Ovary (tissue), 10 donors: ENCODE measurements around the gene TRIM13. TPM values are rescaled to one million over a fixed set of nuclear protein-coding genes. Genes with fewer than 3 reads are reported as not detected.
"Not testable (repeated sequence)": the region's sequence is repeated elsewhere in the genome, so short reads cannot be mapped to it uniquely, and the experiment has no call there.

Experiments
- DNase-seq, 5 donors: peaks; one replicate each; pipeline ENCODE4 v3.0.0-alpha.2; 2019 to 2020
- H3K27ac ChIP-seq, 2 donors: fragments of 200-600 bp; one replicate each; pipeline versions ENCODE4 v1.5.1 to v1.8.0; 2019 to 2022
- H3K27me3 ChIP-seq: fragments of 200-600 bp; one replicate; pipeline ENCODE4 v1.8.0; 2022
- H3K36me3 ChIP-seq: fragments of 200-600 bp; sonication (generic); one replicate; pipeline ENCODE4 v1.5.1; 2019
- H3K4me1 ChIP-seq: one replicate; pipeline ENCODE4 v1.8.1; 2013; ENCODE audit warnings: mild to moderate bottlenecking, moderate library complexity; ENCODE audit not compliant: insufficient read depth
- H3K4me3 ChIP-seq: fragments of 200-600 bp; sonication (generic); one replicate; pipeline ENCODE4 v1.5.1; 2017
- H3K9me3 ChIP-seq, 2 donors: fragments of 200-600 bp in 1 of 2; sonication (generic) in 1 of 2; one replicate each; pipeline versions ENCODE4 v1.5.1 to v1.8.1; 2013 to 2019; ENCODE audit warnings: mild to moderate bottlenecking in 1 of 2, moderate library complexity in 1 of 2
- CTCF ChIP-seq, 3 donors: fragments of 450-650 bp in 2 of 3; fragments of 200-600 bp in 1 of 3; IDR thresholded peaks; one replicate each; pipeline versions ENCODE4 v1.5.1 to v1.8.0; 2016 to 2022; ENCODE audit warnings: antibody characterized with exemption in 3 of 3, mild to moderate bottlenecking in 1 of 3
- EP300 ChIP-seq: sonication (generic); formaldehyde crosslinking; IDR thresholded peaks from one replicate; pipeline ENCODE4 v1.6.1; 2017; ENCODE audit warnings: antibody characterized with exemption
- POLR2A ChIP-seq: fragments of 450-650 bp; IDR thresholded peaks from one replicate; pipeline ENCODE4 v1.6.1; 2017; ENCODE audit warnings: antibody characterized with exemption, mild to moderate bottlenecking, moderate library complexity
- WGBS, 3 donors: extraction: QIAGEN DNeasy Blood & Tissue Kit in 1 of 3; methylation state at CpG; one replicate each; pipeline versions ENCODE4 v1.1.5 to v1.1.7; 2013 to 2017; 5-methylcytosine and 5-hydroxymethylcytosine counted together
- intact Hi-C, 4 donors: fragments of 100-400 bp; cut with DNase I; formaldehyde crosslinking; loops; one replicate each; pipeline versions ENCODE4 v1.11.0 to v1.15.1; 2022 to 2023
- long read RNA-seq, 3 donors: library from polyadenylated mRNA in 2 of 3; unstranded in 2 of 3; transcript quantifications; one replicate each; pipeline ENCODE4 v2.0.0 and lab custom pipeline, GENCODE V29; 2021 to 2026
- polyA plus RNA-seq, 2 donors: library from polyadenylated mRNA; stranded (reverse); fragments of 200-250 nt in 1 of 2; fragments of 350-450 nt in 1 of 2; fragmentation: Illumina TruSeq in 1 of 2; extraction: RNeasy Lipid Tissue Mini Kit (QIAGEN cat#74804) in 1 of 2; gene quantifications; one replicate each; pipeline ENCODE4 v1.2.3, GENCODE V29; 2013 to 2014
- total RNA-seq, 7 donors: library from RNA; depleted of rRNA in 2 of 7; stranded (reverse); fragments of >200 nt in 2 of 7; fragmentation: NEBNext Ultra II Directional in 3 of 7; extraction: Animal tissue kit (Norgen Biotek cat#: 25700) in 3 of 7; gene quantifications; one replicate each; pipeline versions ENCODE4 v1.1.0 to v1.2.4, GENCODE V29; 2016 to 2023
- donor health status: DM: no; HTN: no; CAD: no; lungs with moderate emphysema.
- donor health status: DM: no; HTN: no; CAD: no.
- donor health status: Bipolar disorder and iron deficiency.
- donor health status: DM: yes; HTN: yes; CAD: no.
- donor health status: DM: no; HTN: no; CAD: no.
- donor health status: DM: yes; HTN: yes; CAD: no.

The TRIM13 gene
- total RNA-seq = 10 to 100 TPM; 14.5 to 27.9 (median 25.5) TPM
- 10 to 100 TPM; 20.1 to 23.6 TPM for polyA plus RNA-seq
- long read RNA-seq, donor 1, full-length matches to known transcripts = 61 of 74 reads
- long read RNA-seq, donor 1, partial matches to known transcripts = 0 of 74 reads
- long read RNA-seq, donor 1, other reads (novel, unspliced or antisense) = 13 of 74 reads
- long read RNA-seq, donor 2, full-length matches to known transcripts = 25 of 34 reads
- long read RNA-seq, donor 2, partial matches to known transcripts = 9 of 34 reads
- long read RNA-seq, donor 2, other reads (novel, unspliced or antisense) = 0 of 34 reads
- long read RNA-seq, donor 3, full-length matches to known transcripts = 11 of 18 reads
- long read RNA-seq, donor 3, partial matches to known transcripts = 2 of 18 reads
- long read RNA-seq, donor 3, other reads (novel, unspliced or antisense) = 5 of 18 reads

GRCh38 chr13:49996951-49997895 is at the start of gene TRIM13:
Gene TRIM13 (plus strand): TSS chr13:49997042. CDS start chr13:50011941, 14,899 bp downstream.
- peaks cover 3% of the 10 kb centered on the region for H3K4me1 ChIP-seq
- no peaks in the 10 kb centered on the region for H3K36me3 ChIP-seq
- DNase-seq = peak; percentile 88 to 93 (median 91)
- intact Hi-C loops = loop anchor here in 3 of 4 donors (2.0 to 10.0 kb wide), 5 partner anchors 62 to 130 kb away; partner anchors contain the start of gene SPRYD7 (in 1 of the 3)
- peak within 1 kb of the TSS; percentile 97 to 98 for H3K27ac ChIP-seq
- no peaks in the 10 kb centered on the region for H3K27me3 ChIP-seq
- WGBS, 3 donors = 1 to 2% (median 1%) methylated on average over 43 to 54 of the region's 56 CpGs
- no peaks in the 10 kb centered on the region for H3K9me3 ChIP-seq
- H3K4me3 ChIP-seq = peak within 1 kb of the TSS; percentile 90
- TF ChIP-seq CTCF (IDR thresholded peaks at IDR 0.05) (peak; percentile 50 to 71 (median 58)), POLR2A (peak; percentile 53), EP300 (no peak)

GRCh38 chr13:49948777-49949270 is 48.0 kb upstream of the TRIM13 start:
- H3K27ac ChIP-seq, H3K27me3 ChIP-seq, intact Hi-C loops, H3K9me3 ChIP-seq, H3K36me3 ChIP-seq, DNase-seq, H3K4me1 ChIP-seq, H3K4me3 ChIP-seq: not testable (repeated sequence)
- WGBS, 3 donors = 92 to 97% (median 93%) methylated on average over 6 of the region's 6 CpGs

GRCh38 chr13:49951754-49952535 is 44.9 kb upstream of the TRIM13 start:
- Histone ChIP-seq H3K4me1 (no peaks in the 10 kb centered on the region), H3K9me3 (no peaks in the 10 kb centered on the region), H3K36me3 (no peaks in the 10 kb centered on the region), H3K27ac (no peak overlapping the region), H3K27me3 (no peaks in the 10 kb centered on the region), H3K4me3 (no peak overlapping the region)
- intact Hi-C loops = no loop called here
- TF ChIP-seq CTCF (IDR thresholded peaks at IDR 0.05) (no peak), EP300 (no peak), POLR2A (no peak)
- 80 to 85% (median 82%) methylated on average over 7 of the region's 7 CpGs for WGBS, 3 donors
- DNase-seq = no peak

GRCh38 chr13:49953560-49953959 is 43.3 kb upstream of the TRIM13 start:
- H3K4me3 ChIP-seq = no peak overlapping the region
- intact Hi-C loops = no loop called here
- TF ChIP-seq EP300 (no peak), POLR2A (no peak), CTCF (IDR thresholded peaks at IDR 0.05) (no peak)
- 97 to 100% (median 97%) methylated on average over 1 of the region's 1 CpG for WGBS, 3 donors
- H3K9me3 ChIP-seq = no peaks in the 10 kb centered on the region
- no peak overlapping the region for H3K27ac ChIP-seq
- H3K36me3 ChIP-seq = no peaks in the 10 kb centered on the region
- no peak for DNase-seq
- H3K27me3 ChIP-seq = no peaks in the 10 kb centered on the region
- no peaks in the 10 kb centered on the region for H3K4me1 ChIP-seq
